GM23248 (cell line): Measurements from ENCODE around the gene PLXND1.

ENCODE experiments used
- EZH2 ChIP-seq: fragments of 200-600 bp; sonication (generic); IDR thresholded peaks from 2 replicates; pipeline ENCODE4 v1.6.1; 2018; ENCODE audit warnings: antibody characterized with exemption, mild to moderate bottlenecking; ENCODE audit not compliant: insufficient read depth, poor library complexity, severe bottlenecking
- EZH2phosphoT487 ChIP-seq: fragments of 200-600 bp; sonication (generic); IDR thresholded peaks from 2 replicates; pipeline ENCODE4 v1.6.1; 2018; ENCODE audit warnings: antibody characterized with exemption, moderate library complexity, mild to moderate bottlenecking, low read depth; ENCODE audit not compliant: insufficient read depth

GRCh38 chr3:129556890-129557547 lies 49.5 kb downstream of the PLXND1 start:
- TF ChIP-seq EZH2phosphoT487 (no peak), EZH2 (no peak)
